Psoas muscle (tissue), 8 donors: ENCODE results near the gene NLGN1. TPM values are rescaled to one million over a fixed set of nuclear protein-coding genes. Genes with fewer than 3 reads are reported as not detected.
"Not testable (repeated sequence)": the region's sequence is repeated elsewhere in the genome, so short reads cannot be mapped to it uniquely, and the experiment has no call there.

Experiments
- ATAC-seq, 4 donors: fragments of 200-7000 bp; cut with Tn5 transposase; one replicate each; pipeline ENCODE4 v1.9.1; 2020; ENCODE audit warnings: moderate library complexity in 3 of 4, mild to moderate bottlenecking in 2 of 4
- DNase-seq, 2 donors: peaks; one replicate each; pipeline ENCODE4 v3.0.0-alpha.2; 2020
- H3K27ac ChIP-seq: fragments of 200-600 bp; one replicate; pipeline ENCODE4 v1.8.0; 2022
- H3K27me3 ChIP-seq, 3 donors: fragments of 200-600 bp in 1 of 3; one replicate each; pipeline versions ENCODE4 v1.6.1 to v1.8.0; 2013 to 2022; ENCODE audit warnings: low read length in 2 of 3, mild to moderate bottlenecking in 2 of 3, moderate library complexity in 1 of 3; ENCODE audit not compliant: insufficient read depth in 3 of 3
- H3K36me3 ChIP-seq, 2 donors: fragments of 200-600 bp in 1 of 2; one replicate each; pipeline versions ENCODE4 v1.6.1 to v1.8.0; 2013 to 2022; ENCODE audit warnings: low read depth in 1 of 2, mild to moderate bottlenecking in 1 of 2, moderate library complexity in 1 of 2; ENCODE audit not compliant: insufficient read depth in 1 of 2
- H3K4me1 ChIP-seq: fragments of 200-600 bp; one replicate; pipeline ENCODE4 v1.8.0; 2022
- H3K4me3 ChIP-seq: fragments of 200-600 bp; one replicate; pipeline ENCODE4 v1.8.0; 2022; ENCODE audit warnings: mild to moderate bottlenecking
- H3K9me3 ChIP-seq: fragments of 200-600 bp; one replicate; pipeline ENCODE4 v1.8.0; 2022
- CTCF ChIP-seq: fragments of 200-600 bp; IDR thresholded peaks from one replicate; pipeline ENCODE4 v1.8.0; 2022; ENCODE audit warnings: antibody characterized with exemption
- WGBS, 3 donors: extraction: QIAGEN DNeasy Blood & Tissue Kit; methylation state at CpG; one replicate each; pipeline versions ENCODE4 v1.1.6 to v1.1.7; 2013; 5-methylcytosine and 5-hydroxymethylcytosine counted together
- intact Hi-C, 2 donors: fragments of 100-400 bp; cut with DNase I; formaldehyde crosslinking; loops; one replicate each; pipeline versions ENCODE4 v1.11.0 to v1.14.2; 2022
- polyA plus RNA-seq, 3 donors: library from polyadenylated mRNA; stranded (reverse); fragments of 200-250 nt; gene quantifications; one replicate each; pipeline ENCODE4 v1.2.3, GENCODE V29; 2013
- total RNA-seq, 4 donors: library from RNA; stranded (reverse); fragmentation: NEBNext Ultra II Directional in 2 of 4; extraction: Animal tissue kit (Norgen Biotek cat#: 25700) in 2 of 4; gene quantifications; one replicate each; pipeline versions ENCODE4 v1.2.1 to v1.2.4, GENCODE V29; 2021 to 2023
- donor health status: healthy with polysubstance abuse.
- donor health status: DM: no; HTN: no; CAD: no; lungs with moderate emphysema.
- donor health status: Bipolar disorder and iron deficiency.
- donor health status: healthy.
- donor health status: DM: yes; HTN: yes; CAD: no.
- donor health status: DM: no; HTN: no; CAD: no.
- donor health status: DM: no; HTN: no; CAD: no.
- donor health status: DM: yes; HTN: yes; CAD: no.

NLGN1 gene
- total and polyA plus RNA-seq, 7 donors = 0.04 to 1.0 (median 0.54) TPM

GRCh38 chr3:173586166-173586565, 188.6 kb downstream of the NLGN1 start:
- WGBS, 3 donors = 82 to 90% (median 86%) methylated on average over 2 of the region's 2 CpGs
- Histone ChIP-seq H3K36me3 (no peaks in the 10 kb centered on the region), H3K27me3 (peaks cover 0 to 8% (median 0%) of the 10 kb centered on the region in 3 donors), H3K4me1 (no peaks in the 10 kb centered on the region), H3K9me3 (no peaks in the 10 kb centered on the region), H3K27ac (no peak overlapping the region), H3K4me3 (no peak overlapping the region)
- intact Hi-C loops = no loop called here
- DNase-seq = no peak
- no peak for TF ChIP-seq CTCF
- no peak for ATAC-seq

- no peak for DNase-seq
- H3K27me3 ChIP-seq = peaks cover 0 to 8% (median 0%) of the 10 kb centered on the region in 3 donors
- H3K4me1 ChIP-seq = no peaks in the 10 kb centered on the region
- H3K36me3 ChIP-seq = no peaks in the 10 kb centered on the region
- no peak overlapping the region for H3K27ac ChIP-seq
- H3K9me3 ChIP-seq = no peaks in the 10 kb centered on the region
- H3K4me3 ChIP-seq = no peak overlapping the region
- 95 to 98% (median 97%) methylated on average over 1 of the region's 1 CpG for WGBS, 3 donors
- no peak for TF ChIP-seq CTCF
- intact Hi-C loops = no loop called here
- ATAC-seq = no peak
These were observed 189.5 kb downstream of the NLGN1 start for GRCh38 chr3:173587055-173587454.

GRCh38 chr3:173588556-173588955, 191.0 kb downstream of the NLGN1 start:
- H3K27me3 ChIP-seq = peaks cover 0 to 8% (median 0%) of the 10 kb centered on the region in 3 donors
- ATAC-seq = no peak
- no peak for TF ChIP-seq CTCF
- no peak for DNase-seq
- H3K4me1 ChIP-seq = no peaks in the 10 kb centered on the region
- no peaks in the 10 kb centered on the region for H3K36me3 ChIP-seq
- intact Hi-C loops = no loop called here
- 86 to 89% (median 87%) methylated on average over 3 of the region's 3 CpGs for WGBS, 3 donors
- H3K27ac ChIP-seq = no peak overlapping the region
- H3K4me3 ChIP-seq = no peak overlapping the region
- H3K9me3 ChIP-seq = no peaks in the 10 kb centered on the region

- TF ChIP-seq CTCF = no peak
- no peak for ATAC-seq
- no peaks in the 10 kb centered on the region for H3K9me3 ChIP-seq
- no peak overlapping the region for H3K4me3 ChIP-seq
- H3K27ac ChIP-seq = no peak overlapping the region
- 96 to 98% (median 96%) methylated on average over 1 of the region's 1 CpG for WGBS, 3 donors
- DNase-seq = no peak
- H3K27me3 ChIP-seq = peaks cover 0 to 8% (median 0%) of the 10 kb centered on the region in 3 donors
- intact Hi-C loops = no loop called here
- no peaks in the 10 kb centered on the region for H3K4me1 ChIP-seq
- no peaks in the 10 kb centered on the region for H3K36me3 ChIP-seq
These were observed 191.6 kb downstream of the NLGN1 start for GRCh38 chr3:173589116-173589515.

GRCh38 chr3:173591401-173591800, 193.9 kb downstream of the NLGN1 start:
- ATAC-seq (no peak), DNase-seq (no peak)
- intact Hi-C loops = no loop called here
- H3K9me3 ChIP-seq = no peaks in the 10 kb centered on the region
- no peak overlapping the region for H3K27ac ChIP-seq
- H3K27me3 ChIP-seq = peaks cover 0 to 3% (median 0%) of the 10 kb centered on the region in 3 donors
- WGBS, 3 donors = 77 to 87% (median 86%) methylated on average over 2 of the region's 2 CpGs
- no peaks in the 10 kb centered on the region for H3K36me3 ChIP-seq
- H3K4me1 ChIP-seq = no peaks in the 10 kb centered on the region
- no peak for TF ChIP-seq CTCF
- no peak overlapping the region for H3K4me3 ChIP-seq

- H3K4me1 ChIP-seq, H3K27me3 ChIP-seq, H3K36me3 ChIP-seq, ATAC-seq, H3K4me3 ChIP-seq, DNase-seq, H3K27ac ChIP-seq, intact Hi-C loops, H3K9me3 ChIP-seq: not testable (repeated sequence)
- WGBS, 3 donors = 46 to 56% (median 52%) methylated on average over 3 of the region's 3 CpGs
These were observed 197.3 kb downstream of the NLGN1 start for GRCh38 chr3:173594881-173595280.
